GM19455 (cell line): ENCODE data around the gene TRIM8.
"Not testable (repeated sequence)": the region's sequence is repeated elsewhere in the genome, so short reads cannot be mapped to it uniquely, and the experiment has no call there.

Experiments used
- ATAC-seq: cut with Tn5 transposase; IDR thresholded peaks from one replicate; pipeline ENCODE4 v1.9.1; 2021; ENCODE audit not compliant: unreplicated experiment

The TRIM8 gene

DNA sequence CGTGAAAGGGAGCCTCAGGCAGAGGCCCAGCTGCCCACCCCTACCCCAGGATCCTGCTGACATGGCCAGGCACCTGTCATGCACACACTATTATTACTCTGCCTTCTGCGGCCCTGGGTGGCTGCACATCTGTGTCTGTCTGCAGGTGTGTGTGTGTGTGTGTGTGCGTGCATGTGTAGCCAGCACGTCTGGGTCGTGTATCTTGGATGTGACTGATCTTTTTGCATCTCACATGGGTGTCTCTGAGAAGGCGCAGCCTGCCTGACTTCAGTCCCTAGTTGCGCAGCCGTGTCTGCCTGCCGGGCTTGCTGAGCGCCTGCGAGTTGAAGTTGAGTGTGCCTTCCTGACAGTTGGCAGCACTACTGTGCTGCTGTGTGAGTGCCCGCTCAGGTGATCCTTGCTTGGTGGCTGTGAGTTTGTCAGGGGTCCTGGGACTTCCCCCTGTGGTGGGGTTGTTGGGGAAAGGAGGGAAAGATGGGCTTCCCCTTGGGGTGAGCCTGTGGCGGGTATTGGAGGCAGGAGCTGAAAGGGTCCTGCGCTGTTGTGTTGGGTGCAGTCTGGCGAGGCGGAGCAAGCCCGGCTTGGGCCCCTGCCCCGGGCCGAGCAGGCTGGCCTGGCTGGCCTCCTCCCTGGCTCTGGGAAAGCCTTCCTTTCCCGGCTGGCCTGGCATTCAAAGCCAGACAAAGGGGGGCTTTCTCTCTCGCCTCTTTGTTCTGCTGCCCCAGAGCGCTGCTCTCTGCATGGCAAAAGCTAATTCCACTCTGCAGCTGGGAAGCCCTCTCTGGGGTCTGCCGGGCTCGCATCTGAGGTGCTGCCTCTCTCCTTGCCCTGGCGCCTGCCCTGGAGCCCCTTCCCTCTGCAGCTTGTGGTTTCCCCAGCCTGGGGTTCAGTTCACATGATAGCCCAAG lies 4.9 kb downstream of the TRIM8 start:
- ATAC-seq: no peak

- no peak for ATAC-seq
These were observed 5.7 kb downstream of the TRIM8 start for GRCh38 chr10:102649797-102650654.

DNA sequence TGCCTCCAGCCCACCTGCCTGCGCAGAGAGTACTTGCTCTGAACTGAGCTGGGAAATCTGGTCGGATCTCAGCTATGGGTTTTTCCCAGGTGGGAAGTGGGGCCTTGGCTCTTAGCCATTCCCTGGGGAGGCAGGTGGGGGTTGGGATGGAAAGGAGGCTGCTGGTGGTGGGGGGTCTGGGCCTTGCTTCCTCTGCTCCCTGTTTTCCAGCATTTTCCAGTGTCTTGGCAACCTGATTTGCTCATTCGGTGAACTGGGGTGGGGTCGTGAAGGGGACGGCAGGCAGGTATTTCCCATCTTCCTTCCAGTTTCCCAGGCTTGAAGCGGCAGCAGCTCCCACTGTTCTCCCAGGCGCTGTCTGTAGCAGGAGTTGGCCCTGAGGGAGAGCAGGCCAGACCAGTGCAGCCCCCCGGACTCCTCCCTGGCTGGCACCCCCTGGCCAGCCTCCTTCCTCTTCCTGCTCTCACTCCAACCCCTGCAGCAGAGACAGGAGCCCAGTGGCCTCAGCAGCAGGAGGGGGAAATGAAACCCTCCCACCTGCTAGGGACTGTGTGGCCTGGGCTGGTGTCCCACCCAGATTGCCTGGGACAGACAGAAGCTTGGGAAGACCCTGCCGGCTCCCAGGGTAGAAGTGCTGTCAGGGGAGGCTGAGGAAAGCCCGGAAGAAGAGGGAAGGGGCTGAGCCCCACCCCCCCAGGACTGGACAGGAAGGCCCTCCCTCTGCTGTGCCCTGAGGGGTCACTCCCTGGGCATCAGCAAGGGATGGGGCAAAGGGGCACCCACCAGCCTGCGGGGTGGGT lies 6.6 kb downstream of the TRIM8 start:
- ATAC-seq: no peak

DNA sequence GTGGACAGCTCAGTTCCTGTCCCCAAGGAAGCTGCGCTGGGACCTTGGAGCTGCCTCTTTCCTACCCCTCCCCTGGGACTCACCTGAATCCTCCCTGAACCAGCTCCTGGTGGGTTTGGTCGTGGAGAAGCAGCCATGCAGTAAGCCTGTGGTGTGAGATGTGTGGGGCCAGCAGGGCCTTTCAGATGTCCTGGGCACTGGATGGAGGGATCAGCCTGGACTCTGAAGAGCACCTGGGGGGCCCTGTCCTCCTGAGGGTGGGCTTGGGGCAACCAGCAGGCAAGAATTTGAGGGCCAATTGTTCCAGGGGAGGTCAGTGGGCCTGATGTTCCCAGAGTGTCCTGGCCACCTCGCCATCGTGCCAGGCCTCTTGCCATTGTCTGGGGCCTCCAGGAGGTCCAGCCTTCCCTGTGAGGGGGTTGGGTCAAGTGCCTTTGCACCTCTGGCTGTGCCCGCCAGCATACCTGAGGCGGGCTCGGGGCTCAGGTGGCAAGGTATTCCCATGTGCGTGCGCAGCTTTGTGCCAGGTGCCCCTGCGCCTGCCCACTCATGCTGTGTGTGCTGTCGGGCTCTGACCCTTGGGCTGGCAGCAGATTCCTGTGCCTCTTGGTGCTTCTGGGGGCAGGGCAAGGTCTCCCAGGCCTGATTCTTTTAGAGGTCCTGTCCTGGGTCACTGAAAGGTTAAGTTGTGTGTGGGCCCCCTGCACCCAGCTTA lies 7.3 kb downstream of the TRIM8 start:
- ATAC-seq: no peak

GRCh38 chr10:102652170-102652916 lies 8.1 kb downstream of the TRIM8 start:
- peak; percentile 37 for ATAC-seq

DNA sequence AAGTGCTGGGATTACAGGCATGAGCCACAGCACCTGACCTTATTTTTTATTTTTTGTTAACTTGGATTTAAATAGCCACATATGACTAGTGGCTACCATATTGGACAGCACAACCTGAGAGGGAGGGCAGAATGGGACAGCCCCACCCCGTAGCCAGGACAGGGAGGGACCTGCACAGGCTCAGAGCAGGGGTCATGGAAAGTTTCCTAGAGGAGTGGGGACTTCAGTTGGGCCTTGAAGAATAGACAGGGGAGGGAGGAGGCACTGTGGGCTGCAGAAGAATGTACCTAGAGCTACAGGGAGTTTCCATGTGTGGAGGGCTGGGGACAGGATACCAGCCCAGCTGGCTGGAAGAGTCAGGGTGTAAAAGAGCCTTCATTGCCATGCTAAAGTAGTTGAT lies 8.8 kb downstream of the TRIM8 start:
- no peak for ATAC-seq

GRCh38 chr10:102654566-102654965 lies 10.3 kb downstream of the TRIM8 start:
- ATAC-seq: no peak

DNA sequence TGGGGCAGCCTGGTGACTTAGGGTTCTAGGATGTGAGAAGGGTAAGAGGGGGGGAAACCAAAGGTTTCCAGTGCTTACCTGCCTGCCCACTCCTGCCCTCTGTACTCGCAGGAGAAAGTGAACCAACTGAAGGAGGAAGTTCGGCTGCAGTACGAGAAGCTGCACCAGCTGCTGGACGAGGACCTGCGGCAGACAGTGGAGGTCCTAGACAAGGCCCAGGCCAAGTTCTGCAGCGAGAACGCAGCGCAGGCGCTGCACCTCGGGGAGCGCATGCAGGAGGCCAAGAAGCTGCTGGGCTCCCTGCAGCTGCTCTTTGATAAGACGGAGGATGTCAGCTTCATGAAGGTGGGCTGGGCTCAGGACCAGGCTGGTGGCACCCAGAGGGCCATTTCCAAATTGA lies 10.7 kb downstream of the TRIM8 start:
- ATAC-seq: no peak

DNA sequence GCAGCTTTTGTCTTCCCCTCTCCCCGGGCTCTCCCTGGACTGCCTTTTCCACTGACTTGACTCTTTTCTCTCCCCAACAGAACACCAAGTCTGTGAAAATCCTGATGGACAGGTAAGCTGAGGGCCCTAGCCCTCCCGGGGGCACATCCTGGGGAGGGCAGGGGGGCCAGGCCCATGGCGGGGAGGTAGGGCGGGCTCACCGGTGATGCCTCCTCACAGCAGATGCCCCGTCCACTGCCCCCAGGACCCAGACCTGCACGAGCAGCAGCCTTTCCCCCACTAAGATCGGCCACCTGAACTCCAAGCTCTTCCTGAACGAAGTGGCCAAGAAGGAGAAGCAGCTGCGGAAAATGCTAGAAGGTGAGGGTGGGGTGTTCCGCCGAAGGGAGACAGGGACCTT lies 11.7 kb downstream of the TRIM8 start:
- no peak for ATAC-seq

DNA sequence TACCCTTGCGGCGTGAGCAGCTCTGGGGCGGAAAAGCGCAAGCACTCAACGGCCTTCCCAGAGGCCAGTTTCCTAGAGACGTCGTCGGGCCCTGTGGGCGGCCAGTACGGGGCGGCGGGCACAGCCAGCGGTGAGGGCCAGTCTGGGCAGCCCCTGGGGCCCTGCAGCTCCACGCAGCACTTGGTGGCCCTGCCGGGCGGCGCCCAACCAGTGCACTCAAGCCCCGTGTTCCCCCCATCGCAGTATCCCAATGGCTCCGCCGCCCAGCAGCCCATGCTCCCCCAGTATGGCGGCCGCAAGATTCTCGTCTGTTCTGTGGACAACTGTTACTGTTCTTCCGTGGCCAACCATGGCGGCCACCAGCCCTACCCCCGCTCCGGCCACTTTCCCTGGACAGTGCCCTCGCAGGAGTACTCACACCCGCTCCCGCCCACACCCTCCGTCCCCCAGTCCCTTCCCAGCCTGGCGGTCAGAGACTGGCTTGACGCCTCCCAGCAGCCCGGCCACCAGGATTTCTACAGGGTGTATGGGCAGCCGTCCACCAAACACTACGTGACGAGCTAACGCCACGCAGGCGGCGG lies 12.6 kb downstream of the TRIM8 start:
- no peak for ATAC-seq

GRCh38 chr10:102657451-102657850 lies 13.2 kb downstream of the TRIM8 start:
- ATAC-seq: no peak

- ATAC-seq: no peak
These were observed 13.9 kb downstream of the TRIM8 start for GRCh38 chr10:102657984-102658724.

DNA sequence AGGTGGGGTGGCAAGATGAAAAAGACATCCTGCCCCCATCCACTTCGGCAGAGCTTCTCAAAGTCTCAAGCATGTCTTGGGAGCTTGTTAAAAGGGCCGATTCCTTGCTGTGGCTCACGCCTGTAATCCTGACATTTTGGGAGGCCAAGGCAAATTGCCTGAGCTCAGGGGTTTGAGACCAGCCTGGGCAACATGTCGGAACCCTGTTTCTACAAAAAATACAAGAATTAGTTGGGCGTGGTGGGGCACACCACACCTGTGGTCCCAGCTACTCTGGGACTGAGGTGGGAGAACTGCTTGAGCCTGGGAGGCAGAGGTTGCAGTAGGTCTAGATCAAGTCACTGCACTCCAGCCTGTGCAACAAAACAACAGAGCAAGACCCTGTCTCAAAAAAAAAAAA lies 14.5 kb downstream of the TRIM8 start:
- no peak for ATAC-seq

- peak; percentile 90 for ATAC-seq
These were observed 16.8 kb downstream of the TRIM8 start for GRCh38 chr10:102660888-102661657.

DNA sequence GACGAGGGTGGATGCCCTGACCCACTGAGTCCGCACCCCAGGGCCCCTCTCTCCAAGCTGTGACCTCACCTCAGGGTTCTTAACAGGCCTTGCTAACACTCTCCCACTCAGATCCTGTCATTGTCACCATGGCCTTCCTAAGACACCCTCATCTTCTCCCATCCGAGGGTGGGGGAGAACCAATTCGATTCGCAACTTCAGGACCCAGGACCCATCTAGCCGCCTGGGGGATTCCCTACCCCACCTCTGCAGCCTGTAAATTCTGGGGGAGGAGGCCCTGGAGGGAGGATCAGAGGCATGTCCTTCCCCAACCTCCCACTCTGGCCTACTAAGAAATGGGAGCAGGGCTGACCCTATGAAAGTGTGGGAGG lies 17.4 kb downstream of the TRIM8 start:
- ATAC-seq: peak; percentile 16

GRCh38 chr10:102665904-102666509 lies 21.7 kb downstream of the TRIM8 start:
- ATAC-seq: no peak

GRCh38 chr10:102667411-102667810 lies 23.1 kb downstream of the TRIM8 start:
- ATAC-seq: not testable (repeated sequence)
